ENCODE data around the gene NTMT1. TPM values are rescaled to one million over a fixed set of nuclear protein-coding genes. Genes with fewer than 3 reads are reported as not detected.
A peak's percentile ranks its signal among the peaks of the same experiment; 100 is the strongest.

The NTMT1 gene
- total RNA-seq, 3 donors from 2014 or later, result 17.8 to 31.1 (median 27.4) TPM

DNA sequence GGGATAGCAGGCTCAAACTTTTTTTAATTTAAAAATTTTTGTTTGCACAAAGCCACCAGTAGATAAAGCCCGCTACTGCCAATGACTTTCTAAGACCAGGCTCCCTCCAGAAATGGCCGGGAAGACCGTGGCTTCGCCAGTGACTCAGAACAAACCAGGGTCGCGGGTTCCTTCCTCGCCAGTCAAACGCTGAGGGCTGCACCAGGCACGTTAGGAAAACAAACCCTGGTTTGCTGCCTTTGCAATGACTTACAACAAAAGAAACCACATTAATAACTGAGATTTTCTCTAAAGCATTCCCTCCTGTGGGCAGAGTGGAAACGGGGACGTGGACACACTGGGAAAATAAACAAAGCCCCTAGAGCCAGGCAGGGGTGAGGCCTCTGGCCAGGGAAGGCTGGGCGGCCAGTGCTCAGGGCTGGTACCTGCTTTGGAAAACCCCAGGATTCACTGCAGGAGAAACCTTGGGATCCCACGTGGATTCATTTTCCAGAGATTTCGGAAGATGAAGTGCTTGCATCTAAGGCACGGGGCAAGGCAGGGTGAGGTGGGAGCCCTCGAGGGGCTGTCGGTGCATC is 43.3 kb downstream of the NTMT1 start:
- no peak for DNase-seq (ENCODE audit: low spot score in 2 of 2)
- Histone ChIP-seq H3K4me1 (no peaks in the 10 kb centered on the region), H3K9me3 (no peaks in the 10 kb centered on the region), H3K36me3 (no peaks in the 10 kb centered on the region), H3K27me3 (no peaks in the 10 kb centered on the region), H3K4me3 (peak overlapping the region in 1 of 3 donors; percentile 11), H3K27ac (peak overlapping the region in 1 of 2 donors; percentile 43)
- intact Hi-C loops (cut with DNase I; ENCODE audit: low total_unique reads), result no loop called here
- TF ChIP-seq, protein P1, sequence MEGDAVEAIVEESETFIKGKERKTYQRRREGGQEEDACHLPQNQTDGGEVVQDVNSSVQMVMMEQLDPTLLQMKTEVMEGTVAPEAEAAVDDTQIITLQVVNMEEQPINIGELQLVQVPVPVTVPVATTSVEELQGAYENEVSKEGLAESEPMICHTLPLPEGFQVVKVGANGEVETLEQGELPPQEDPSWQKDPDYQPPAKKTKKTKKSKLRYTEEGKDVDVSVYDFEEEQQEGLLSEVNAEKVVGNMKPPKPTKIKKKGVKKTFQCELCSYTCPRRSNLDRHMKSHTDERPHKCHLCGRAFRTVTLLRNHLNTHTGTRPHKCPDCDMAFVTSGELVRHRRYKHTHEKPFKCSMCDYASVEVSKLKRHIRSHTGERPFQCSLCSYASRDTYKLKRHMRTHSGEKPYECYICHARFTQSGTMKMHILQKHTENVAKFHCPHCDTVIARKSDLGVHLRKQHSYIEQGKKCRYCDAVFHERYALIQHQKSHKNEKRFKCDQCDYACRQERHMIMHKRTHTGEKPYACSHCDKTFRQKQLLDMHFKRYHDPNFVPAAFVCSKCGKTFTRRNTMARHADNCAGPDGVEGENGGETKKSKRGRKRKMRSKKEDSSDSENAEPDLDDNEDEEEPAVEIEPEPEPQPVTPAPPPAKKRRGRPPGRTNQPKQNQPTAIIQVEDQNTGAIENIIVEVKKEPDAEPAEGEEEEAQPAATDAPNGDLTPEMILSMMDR (IDR thresholded peaks at IDR 0.05), result no peak
- TF ChIP-seq POLR2AphosphoS5 (IDR thresholded peaks at IDR 0.05) (no peak), POLR2A (IDR thresholded peaks at IDR 0.05) (no peak)

DNA sequence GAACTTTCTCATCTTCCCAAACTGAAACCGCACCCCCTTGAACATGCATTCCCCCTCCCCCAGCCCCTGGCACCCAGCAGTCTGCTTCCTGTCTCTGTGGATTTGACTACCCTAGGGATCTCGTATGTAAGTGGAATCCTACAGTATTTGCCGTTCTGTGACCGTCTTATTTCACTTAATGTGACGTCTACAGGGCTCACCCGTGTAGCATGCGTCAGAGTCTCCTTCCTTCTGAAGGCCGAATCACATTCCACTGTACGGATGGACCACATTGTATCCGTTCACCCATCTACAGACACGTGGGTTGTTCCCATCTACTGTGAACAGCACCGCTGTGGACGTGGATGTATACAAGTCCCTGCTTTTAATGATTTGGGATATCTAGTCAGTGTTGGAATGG is 44.0 kb downstream of the NTMT1 start:
- Histone ChIP-seq H3K9me3 (no peaks in the 10 kb centered on the region), H3K36me3 (no peaks in the 10 kb centered on the region), H3K27me3 (no peaks in the 10 kb centered on the region), H3K4me1 (no peaks in the 10 kb centered on the region), H3K4me3 (no peak overlapping the region), H3K27ac (peak overlapping the region in 1 of 2 donors; percentile 43)
- TF ChIP-seq POLR2AphosphoS5 (IDR thresholded peaks at IDR 0.05) (no peak), POLR2A (IDR thresholded peaks at IDR 0.05) (no peak)
- TF ChIP-seq, protein P1 (IDR thresholded peaks at IDR 0.05), result no peak
- intact Hi-C loops (cut with DNase I; ENCODE audit: low total_unique reads), result no loop called here
- no peak for DNase-seq (ENCODE audit: low spot score in 2 of 2)

DNA sequence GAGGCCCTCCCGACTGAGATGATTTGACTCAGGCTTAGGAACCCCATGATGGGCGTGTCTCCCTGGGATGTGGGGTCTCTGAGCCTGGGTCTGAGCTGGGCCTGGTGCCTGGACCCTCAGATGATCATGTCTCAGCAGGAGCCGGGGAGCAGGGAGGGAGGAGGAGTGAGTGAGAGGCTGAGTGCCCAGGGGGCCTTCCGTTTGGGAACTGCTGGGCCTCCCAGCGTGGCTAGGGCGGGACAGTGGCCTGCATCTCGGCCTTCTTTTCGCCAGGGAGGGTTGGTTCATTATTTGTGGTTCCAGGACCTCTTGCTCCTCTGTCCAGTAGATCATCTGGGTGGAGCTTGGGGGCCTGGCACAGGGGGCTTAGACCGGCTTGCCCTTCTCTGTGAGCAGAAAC is 45.1 kb downstream of the NTMT1 start:
- Histone ChIP-seq H3K4me1 (no peaks in the 10 kb centered on the region), H3K27me3 (no peaks in the 10 kb centered on the region), H3K27ac (peak overlapping the region; percentile 45 to 75), H3K4me3 (no peak overlapping the region), H3K9me3 (no peaks in the 10 kb centered on the region), H3K36me3 (no peaks in the 10 kb centered on the region)
- DNase-seq (ENCODE audit: low spot score in 2 of 2), result no peak
- intact Hi-C loops (cut with DNase I; ENCODE audit: low total_unique reads), result no loop called here
- TF ChIP-seq, protein P1 (IDR thresholded peaks at IDR 0.05), result no peak
- no peak for TF ChIP-seq POLR2A (IDR thresholded peaks at IDR 0.05)
- no peak for TF ChIP-seq POLR2AphosphoS5 (IDR thresholded peaks at IDR 0.05)

DNA sequence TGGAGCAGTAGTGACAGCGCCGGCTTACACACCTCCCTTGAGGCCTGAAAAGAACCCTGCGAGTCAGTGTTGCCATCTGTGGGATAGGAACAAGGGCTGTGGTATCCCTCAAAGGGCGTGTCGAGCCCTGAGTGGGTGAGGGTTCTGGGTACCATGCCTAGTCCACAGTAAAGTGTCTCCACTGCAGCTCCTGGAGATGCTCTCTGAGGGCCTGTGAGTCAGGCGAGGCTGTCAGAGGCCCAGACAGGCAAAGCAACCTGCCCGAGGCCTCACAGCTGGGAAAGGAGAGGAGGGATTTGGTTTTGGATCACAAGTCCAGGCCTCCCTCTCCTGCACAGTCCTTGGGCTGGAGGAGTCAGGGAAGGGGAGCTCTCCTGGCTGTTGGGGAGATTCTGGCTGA is 45.6 kb downstream of the NTMT1 start:
- DNase-seq (ENCODE audit: low spot score in 2 of 2), result no peak
- Histone ChIP-seq H3K9me3 (no peaks in the 10 kb centered on the region), H3K36me3 (no peaks in the 10 kb centered on the region), H3K4me3 (peak overlapping the region in 1 of 3 donors; percentile 19), H3K27ac (peak overlapping the region; percentile 45 to 75), H3K27me3 (no peaks in the 10 kb centered on the region), H3K4me1 (no peaks in the 10 kb centered on the region)
- TF ChIP-seq POLR2AphosphoS5 (IDR thresholded peaks at IDR 0.05), result no peak
- TF ChIP-seq, protein P1 (IDR thresholded peaks at IDR 0.05), result no peak
- intact Hi-C loops (cut with DNase I; ENCODE audit: low total_unique reads), result no loop called here

DNA sequence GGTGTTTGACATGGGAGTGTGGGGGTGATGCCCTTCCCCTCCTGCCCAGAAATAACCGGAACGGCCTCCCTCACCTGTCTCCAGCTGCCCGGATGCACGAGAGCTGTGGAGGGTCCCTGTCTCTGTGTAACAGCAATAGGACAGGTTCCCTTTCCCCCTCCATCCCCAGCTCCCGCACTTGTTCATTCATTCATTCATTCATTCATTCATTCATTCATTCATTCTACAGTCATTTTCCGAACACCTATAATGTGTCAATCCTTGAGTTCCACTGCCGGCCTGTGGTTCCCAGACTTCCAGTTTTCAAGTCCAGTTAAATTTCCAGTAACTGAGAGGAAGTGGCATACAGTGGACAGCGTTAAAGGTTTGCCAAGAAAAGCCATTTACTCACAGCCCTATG is 46.7 kb downstream of the NTMT1 start:
- no peak for TF ChIP-seq POLR2AphosphoS5 (IDR thresholded peaks at IDR 0.05)
- no peak for TF ChIP-seq POLR2A (IDR thresholded peaks at IDR 0.05)
- TF ChIP-seq, protein P1 (IDR thresholded peaks at IDR 0.05), result no peak
- intact Hi-C loops (cut with DNase I; ENCODE audit: low total_unique reads), result no loop called here
- Histone ChIP-seq H3K36me3 (no peaks in the 10 kb centered on the region), H3K27me3 (no peaks in the 10 kb centered on the region), H3K4me3 (no peak overlapping the region), H3K4me1 (no peaks in the 10 kb centered on the region), H3K9me3 (no peaks in the 10 kb centered on the region), H3K27ac (peak overlapping the region in 1 of 2 donors; percentile 75)
- DNase-seq (ENCODE audit: low spot score in 2 of 2), result no peak
